HepG2 (cell line): ENCODE measurements around the gene PHYH. TPM values are rescaled to one million over a fixed set of nuclear protein-coding genes. Genes with fewer than 3 reads are reported as not detected.

Experiments
- CAMTA2 ChIP-seq: sonication (generic); formaldehyde crosslinking; IDR thresholded peaks from 2 replicates; pipeline ENCODE4 v1.4.0; 2020; ENCODE audit warnings: mild to moderate bottlenecking, missing genetic modification reagents, borderline replicate concordance
- CENPT ChIP-seq: sonication (generic); formaldehyde crosslinking; IDR thresholded peaks from 2 replicates; pipeline ENCODE4 v1.8.0; 2022; ENCODE audit warnings: low read depth, mild to moderate bottlenecking, moderate library complexity, missing genetic modification reagents
- HDAC6 ChIP-seq: fragments of 200-600 bp; sonication (generic); IDR thresholded peaks from 2 replicates; pipeline ENCODE4 v1.7.0; 2017; ENCODE audit warnings: mild to moderate bottlenecking, antibody characterized with exemption, low read length, low read depth
- HNRNPLL ChIP-seq: fragments of 200-400 bp; formaldehyde crosslinking; IDR thresholded peaks from 2 replicates; pipeline ENCODE4 v1.6.1; 2017; ENCODE audit warnings: mild to moderate bottlenecking, low read depth, low read length; ENCODE audit not compliant: poor library complexity, severe bottlenecking
- JDP2 ChIP-seq: sonication (generic); formaldehyde crosslinking; IDR thresholded peaks from 2 replicates; pipeline ENCODE4 v1.8.1; 2022; ENCODE audit warnings: missing genetic modification reagents, borderline replicate concordance
- KAT7 ChIP-seq: IDR thresholded peaks from 2 replicates; pipeline ENCODE4 v1.6.1; 2018; ENCODE audit warnings: borderline replicate concordance, missing compliant biosample characterization
- KLF11 ChIP-seq: IDR thresholded peaks from 2 replicates; pipeline ENCODE4 v1.6.1; 2016; ENCODE audit warnings: missing compliant biosample characterization
- NAIF1 ChIP-seq: sonication (generic); formaldehyde crosslinking; IDR thresholded peaks from 2 replicates; pipeline ENCODE4 v1.5.0; 2020; ENCODE audit warnings: mild to moderate bottlenecking, missing genetic modification reagents, borderline replicate concordance
- RBM22 ChIP-seq: fragments of 200-400 bp; formaldehyde crosslinking; optimal IDR thresholded peaks from 2 replicates; pipeline ENCODE3; 2017; ENCODE audit warnings: mild to moderate bottlenecking, low read length, moderate library complexity
- SMC3 ChIP-seq: IDR thresholded peaks from 2 replicates; pipeline ENCODE4 v1.6.1; 2011; ENCODE audit warnings: low read length, improper control_type of control experiment
- ZNF44 ChIP-seq: sonication (generic); formaldehyde crosslinking; IDR thresholded peaks from 2 replicates; pipeline ENCODE4 v1.5.1; 2020; ENCODE audit warnings: mild to moderate bottlenecking, missing genetic modification reagents
- ZNF629 ChIP-seq: sonication (generic); formaldehyde crosslinking; conservative IDR thresholded peaks from 2 replicates; pipeline ENCODE4 v1.5.0; 2020; ENCODE audit warnings: missing genetic modification reagents
- ZNF772 ChIP-seq: sonication (generic); formaldehyde crosslinking; IDR thresholded peaks from 2 replicates; pipeline ENCODE4 v1.5.0; 2020; ENCODE audit warnings: mild to moderate bottlenecking, missing genetic modification reagents
- polyA plus RNA-seq, 8 experiments: library from polyadenylated mRNA; depleted of rRNA in 3 of 8; stranded (reverse) in 7 of 8; unstranded in 1 of 8; fragments of >200 nt; fragmentation: Illumina TruSeq in 4 of 8; extraction: Trizol in 4 of 8; gene quantifications; 2 replicates each; pipeline versions ENCODE4 v1.2.1 to v1.2.3, GENCODE V29; 2011 to 2016; ENCODE audit warnings: low read depth in 4 of 8, missing spikeins in 1 of 8, mixed read lengths in 1 of 8; ENCODE audit not compliant: insufficient read depth in 1 of 8
- total RNA-seq, 5 experiments: library from RNA; depleted of rRNA; stranded (reverse); fragments of >200 nt; fragmentation: Illumina TruSeq; extraction: Trizol; gene quantifications; 2 replicates each; pipeline ENCODE4 v1.2.3, GENCODE V29; 2016; ENCODE audit warnings: low read depth in 1 of 5
- TF ChIP-seq, protein P1 (sequence below), 2 experiments: fragments of 450-650 bp in 1 of 2; sonication (generic) in 1 of 2; formaldehyde crosslinking; IDR thresholded peaks; 2 replicates each; pipeline versions ENCODE4 v1.5.0 to v1.8.0; 2020 to 2022; ENCODE audit warnings: mild to moderate bottlenecking in 1 of 2, missing genetic modification reagents in 1 of 2
- TF ChIP-seq, protein P2 (sequence below): sonication (generic); formaldehyde crosslinking; IDR thresholded peaks from 2 replicates; pipeline ENCODE4 v1.5.0; 2020; ENCODE audit warnings: missing genetic modification reagents
- TF ChIP-seq, protein P3 (sequence below): sonication (generic); formaldehyde crosslinking; IDR thresholded peaks from 2 replicates; pipeline ENCODE4 v1.5.0; 2020; ENCODE audit warnings: missing genetic modification reagents, mild to moderate bottlenecking, borderline replicate concordance
- TF ChIP-seq, protein P4 (sequence below): sonication (generic); formaldehyde crosslinking; IDR thresholded peaks from 2 replicates; pipeline ENCODE4 v1.8.0; 2023; ENCODE audit warnings: mild to moderate bottlenecking, missing genetic modification reagents
- TF ChIP-seq, protein P5 (sequence below): sonication (generic); formaldehyde crosslinking; IDR thresholded peaks from 2 replicates; pipeline ENCODE4 v1.4.0; 2020; ENCODE audit warnings: mild to moderate bottlenecking, missing genetic modification reagents, borderline replicate concordance

PHYH gene
- total and polyA plus RNA-seq, 2 of the 13 experiments (the other 11 are each of a cell fraction or from before 2014, with no cell fraction given): 27.2 to 34.5 TPM

DNA sequence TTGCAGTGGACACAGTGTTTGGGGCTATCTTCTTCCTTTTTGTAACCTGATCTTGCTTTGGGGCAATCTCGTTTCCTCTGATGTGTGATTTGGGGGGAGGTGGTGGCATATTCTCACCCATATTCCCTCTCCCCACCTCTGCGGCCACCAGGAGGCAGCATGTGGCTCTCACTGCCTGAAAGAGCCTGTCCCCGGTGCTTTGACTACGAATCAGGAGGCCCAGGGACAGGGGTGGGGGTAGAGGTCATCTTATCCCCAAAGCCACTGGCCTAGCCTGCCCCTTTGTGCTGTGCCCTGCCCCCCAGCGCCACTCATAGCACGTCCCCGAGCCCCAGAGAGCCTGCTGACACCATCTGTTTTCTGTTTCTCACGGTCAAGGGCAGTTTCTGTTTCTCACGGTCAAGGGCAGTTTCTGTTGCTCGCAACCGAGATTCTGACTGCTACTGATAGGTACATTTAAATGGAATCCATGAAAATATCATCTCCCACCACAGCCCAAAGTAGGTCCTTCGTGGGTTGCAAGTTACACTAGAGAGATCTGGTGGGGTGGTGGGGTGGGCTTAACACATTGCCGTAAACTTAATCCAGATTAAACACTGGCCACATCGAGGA lies 28.2 kb downstream of the PHYH start (continued):
- TF ChIP-seq, protein P1, sequence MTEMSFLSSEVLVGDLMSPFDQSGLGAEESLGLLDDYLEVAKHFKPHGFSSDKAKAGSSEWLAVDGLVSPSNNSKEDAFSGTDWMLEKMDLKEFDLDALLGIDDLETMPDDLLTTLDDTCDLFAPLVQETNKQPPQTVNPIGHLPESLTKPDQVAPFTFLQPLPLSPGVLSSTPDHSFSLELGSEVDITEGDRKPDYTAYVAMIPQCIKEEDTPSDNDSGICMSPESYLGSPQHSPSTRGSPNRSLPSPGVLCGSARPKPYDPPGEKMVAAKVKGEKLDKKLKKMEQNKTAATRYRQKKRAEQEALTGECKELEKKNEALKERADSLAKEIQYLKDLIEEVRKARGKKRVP (CRISPR knock-in tag; IDR thresholded peaks at IDR 0.05): no peak
- TF ChIP-seq KLF11 (no peak), ZNF629 (CRISPR knock-in tag) (no peak), SMC3 (peak; percentile 91), NAIF1 (no peak), CAMTA2 (CRISPR knock-in tag) (no peak), HDAC6 (no peak), RBM22 (no peak), ZNF772 (CRISPR knock-in tag) (peak; percentile 91), ZNF44 (CRISPR knock-in tag) (0 out of 2 replicates have a peak, but pooled peaks have one; percentile 45), HNRNPLL (no peak), CENPT (CRISPR knock-in tag) (no peak), JDP2 (CRISPR knock-in tag) (no peak), KAT7 (CRISPR knock-in tag) (peak; percentile 56; the same call in 1 of the 2 replicates)
- TF ChIP-seq, protein P2, sequence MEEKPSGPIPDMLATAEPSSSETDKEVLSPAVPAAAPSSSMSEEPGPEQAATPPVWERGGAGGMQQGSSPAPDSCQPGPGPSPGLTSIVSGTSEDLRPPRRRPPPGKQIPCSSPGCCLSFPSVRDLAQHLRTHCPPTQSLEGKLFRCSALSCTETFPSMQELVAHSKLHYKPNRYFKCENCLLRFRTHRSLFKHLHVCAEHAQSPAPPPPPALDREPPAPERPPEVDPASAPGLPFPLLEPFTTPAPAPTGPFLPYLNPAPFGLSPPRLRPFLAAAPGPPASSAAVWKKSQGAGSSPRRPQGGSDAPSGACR (CRISPR knock-in tag): 0 out of 2 replicates have a peak, but pooled peaks have one; percentile 26
- TF ChIP-seq, protein P3, sequence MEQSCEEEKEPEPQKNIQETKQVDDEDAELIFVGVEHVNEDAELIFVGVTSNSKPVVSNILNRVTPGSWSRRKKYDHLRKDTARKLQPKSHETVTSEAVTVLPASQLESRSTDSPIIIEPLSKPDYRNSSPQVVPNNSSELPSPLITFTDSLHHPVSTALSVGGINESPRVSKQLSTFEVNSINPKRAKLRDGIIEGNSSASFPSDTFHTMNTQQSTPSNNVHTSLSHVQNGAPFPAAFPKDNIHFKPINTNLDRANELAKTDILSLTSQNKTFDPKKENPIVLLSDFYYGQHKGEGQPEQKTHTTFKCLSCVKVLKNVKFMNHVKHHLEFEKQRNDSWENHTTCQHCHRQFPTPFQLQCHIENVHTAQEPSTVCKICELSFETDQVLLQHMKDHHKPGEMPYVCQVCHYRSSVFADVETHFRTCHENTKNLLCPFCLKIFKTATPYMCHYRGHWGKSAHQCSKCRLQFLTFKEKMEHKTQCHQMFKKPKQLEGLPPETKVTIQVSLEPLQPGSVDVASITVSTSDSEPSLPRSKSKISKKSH: no peak; the same call in 1 of the 2 replicates
- TF ChIP-seq, protein P4, sequence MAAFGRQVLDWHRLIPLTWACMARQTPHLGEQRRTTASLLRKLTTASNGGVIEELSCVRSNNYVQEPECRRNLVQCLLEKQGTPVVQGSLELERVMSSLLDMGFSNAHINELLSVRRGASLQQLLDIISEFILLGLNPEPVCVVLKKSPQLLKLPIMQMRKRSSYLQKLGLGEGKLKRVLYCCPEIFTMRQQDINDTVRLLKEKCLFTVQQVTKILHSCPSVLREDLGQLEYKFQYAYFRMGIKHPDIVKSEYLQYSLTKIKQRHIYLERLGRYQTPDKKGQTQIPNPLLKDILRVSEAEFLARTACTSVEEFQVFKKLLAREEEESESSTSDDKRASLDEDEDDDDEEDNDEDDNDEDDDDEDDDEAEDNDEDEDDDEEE (CRISPR knock-in tag): no peak
- TF ChIP-seq, protein P5, sequence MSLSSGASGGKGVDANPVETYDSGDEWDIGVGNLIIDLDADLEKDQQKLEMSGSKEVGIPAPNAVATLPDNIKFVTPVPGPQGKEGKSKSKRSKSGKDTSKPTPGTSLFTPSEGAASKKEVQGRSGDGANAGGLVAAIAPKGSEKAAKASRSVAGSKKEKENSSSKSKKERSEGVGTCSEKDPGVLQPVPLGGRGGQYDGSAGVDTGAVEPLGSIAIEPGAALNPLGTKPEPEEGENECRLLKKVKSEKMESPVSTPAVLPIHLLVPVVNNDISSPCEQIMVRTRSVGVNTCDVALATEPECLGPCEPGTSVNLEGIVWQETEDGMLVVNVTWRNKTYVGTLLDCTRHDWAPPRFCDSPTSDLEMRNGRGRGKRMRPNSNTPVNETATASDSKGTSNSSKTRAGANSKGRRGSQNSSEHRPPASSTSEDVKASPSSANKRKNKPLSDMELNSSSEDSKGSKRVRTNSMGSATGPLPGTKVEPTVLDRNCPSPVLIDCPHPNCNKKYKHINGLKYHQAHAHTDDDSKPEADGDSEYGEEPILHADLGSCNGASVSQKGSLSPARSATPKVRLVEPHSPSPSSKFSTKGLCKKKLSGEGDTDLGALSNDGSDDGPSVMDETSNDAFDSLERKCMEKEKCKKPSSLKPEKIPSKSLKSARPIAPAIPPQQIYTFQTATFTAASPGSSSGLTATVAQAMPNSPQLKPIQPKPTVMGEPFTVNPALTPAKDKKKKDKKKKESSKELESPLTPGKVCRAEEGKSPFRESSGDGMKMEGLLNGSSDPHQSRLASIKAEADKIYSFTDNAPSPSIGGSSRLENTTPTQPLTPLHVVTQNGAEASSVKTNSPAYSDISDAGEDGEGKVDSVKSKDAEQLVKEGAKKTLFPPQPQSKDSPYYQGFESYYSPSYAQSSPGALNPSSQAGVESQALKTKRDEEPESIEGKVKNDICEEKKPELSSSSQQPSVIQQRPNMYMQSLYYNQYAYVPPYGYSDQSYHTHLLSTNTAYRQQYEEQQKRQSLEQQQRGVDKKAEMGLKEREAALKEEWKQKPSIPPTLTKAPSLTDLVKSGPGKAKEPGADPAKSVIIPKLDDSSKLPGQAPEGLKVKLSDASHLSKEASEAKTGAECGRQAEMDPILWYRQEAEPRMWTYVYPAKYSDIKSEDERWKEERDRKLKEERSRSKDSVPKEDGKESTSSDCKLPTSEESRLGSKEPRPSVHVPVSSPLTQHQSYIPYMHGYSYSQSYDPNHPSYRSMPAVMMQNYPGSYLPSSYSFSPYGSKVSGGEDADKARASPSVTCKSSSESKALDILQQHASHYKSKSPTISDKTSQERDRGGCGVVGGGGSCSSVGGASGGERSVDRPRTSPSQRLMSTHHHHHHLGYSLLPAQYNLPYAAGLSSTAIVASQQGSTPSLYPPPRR: peak; percentile 62; the same call in 1 of the 2 replicates
